PC-3 (cell line): ENCODE data around the gene CFAP221. TPM values are rescaled to one million over a fixed set of nuclear protein-coding genes. Genes with fewer than 3 reads are reported as not detected.
"Not testable (repeated sequence)": the region's sequence is repeated elsewhere in the genome, so short reads cannot be mapped to it uniquely, and the experiment has no call there.

Source experiments
- ATAC-seq: fragments of 200-7000 bp; cut with Tn5 transposase; 2 replicates; pipeline ENCODE4 v1.9.1; 2020; ENCODE audit warnings: mild to moderate bottlenecking, moderate library complexity
- BruUV-seq: library from RNA; stranded (reverse); fragments of 400-500 nt; replicated peaks from 2 replicates; lab custom pipeline; 2021; lab: Mats Ljungman, UMichigan
- CTCF ChIA-PET: fragments of 300-600 bp; sonication (Branson Sonifier 250); formaldehyde crosslinking; loops from one replicate; lab custom pipeline; 2022; ENCODE audit warnings: antibody characterized with exemption; lab: Charles Lee
- POLR2A ChIA-PET: fragments of 300-600 bp; sonication (Branson Sonifier 250); formaldehyde crosslinking; loops from one replicate; lab custom pipeline; 2022; ENCODE audit warnings: antibody characterized with exemption; ENCODE audit not compliant: unreplicated experiment; lab: Charles Lee
- DNase-seq: peaks from one replicate; pipeline ENCODE4 v3.0.0-alpha.2; 2015
- H2AFZ ChIP-seq: fragments of 300-600 bp; sonication (generic); 2 replicates; pipeline ENCODE4 v1.6.0; 2016; ENCODE audit warnings: antibody characterized with exemption, low read length
- H3F3A ChIP-seq: fragments of 300-600 bp; sonication (generic); one replicate; pipeline ENCODE4 v1.6.0; 2017; ENCODE audit warnings: antibody characterized with exemption, low read length, control low read depth, mild to moderate bottlenecking; ENCODE audit not compliant: unreplicated experiment
- H3K27ac ChIP-seq: fragments of 300-600 bp; sonication (generic); 2 replicates; pipeline ENCODE4 v1.5.1; 2016; ENCODE audit warnings: mild to moderate bottlenecking, low read length
- H3K27me3 ChIP-seq: fragments of 300-600 bp; sonication (generic); 2 replicates; pipeline ENCODE4 v1.6.1; 2016; ENCODE audit warnings: low read length, mixed read lengths
- H3K36me3 ChIP-seq: fragments of 300-600 bp; sonication (generic); 2 replicates; pipeline ENCODE4 v1.6.1; 2016; ENCODE audit warnings: low read depth, mixed run types, low read length, mixed read lengths
- H3K4me1 ChIP-seq: fragments of 300-600 bp; sonication (generic); 2 replicates; pipeline ENCODE4 v1.5.1; 2016; ENCODE audit warnings: low read length; ENCODE audit not compliant: insufficient read depth
- H3K4me2 ChIP-seq: fragments of 300-600 bp; sonication (generic); 2 replicates; pipeline ENCODE4 v1.6.0; 2016; ENCODE audit warnings: low read length
- H3K4me3 ChIP-seq: fragments of 300-600 bp; sonication (generic); 2 replicates; pipeline ENCODE4 v1.5.1; 2016; ENCODE audit warnings: mild to moderate bottlenecking, low read length, mixed read lengths
- H3K79me2 ChIP-seq: fragments of 300-600 bp; sonication (generic); 2 replicates; pipeline ENCODE4 v1.6.1; 2017; ENCODE audit warnings: low read length, mixed read lengths
- H3K9ac ChIP-seq: fragments of 300-600 bp; sonication (generic); 2 replicates; pipeline ENCODE4 v1.6.0; 2016; ENCODE audit warnings: mild to moderate bottlenecking, low read length
- H3K9me2 ChIP-seq: fragments of 300-600 bp; sonication (generic); replicated peaks from 2 replicates; pipeline ENCODE4 v1.6.1; 2016; ENCODE audit warnings: mixed run types, low read length, mixed read lengths
- H3K9me3 ChIP-seq: fragments of 300-600 bp; sonication (generic); 2 replicates; pipeline ENCODE4 v1.6.1; 2016; ENCODE audit warnings: low read length, mixed read lengths
- H4K20me1 ChIP-seq: fragments of 300-600 bp; sonication (generic); 2 replicates; pipeline ENCODE4 v1.6.1; 2016; ENCODE audit warnings: low read length, mixed read lengths
- EZH2 ChIP-seq: fragments of 300-600 bp; sonication (generic); IDR thresholded peaks from one replicate; pipeline ENCODE4 v1.6.1; 2017; ENCODE audit warnings: antibody characterized with exemption, mild to moderate bottlenecking, low read length; ENCODE audit not compliant: unreplicated experiment
- EZH2phosphoT487 ChIP-seq: fragments of 300-600 bp; sonication (generic); IDR thresholded peaks from 2 replicates; pipeline ENCODE4 v1.6.1; 2018; ENCODE audit warnings: mild to moderate bottlenecking, antibody characterized with exemption, low read length, borderline replicate concordance
- intact Hi-C: fragments of 100-400 bp; cut with micrococcal nuclease; formaldehyde crosslinking; loops from 2 replicates; pipeline ENCODE4 v1.9.0; 2023
- total RNA-seq: library from RNA; depleted of rRNA; stranded (reverse); fragments of >200 nt; gene quantifications from 2 replicates; pipeline ENCODE4 v1.2.3, GENCODE V29; 2014
- TF ChIP-seq, protein P1 (sequence below): fragments of 300-600 bp; sonication (generic); conservative IDR thresholded peaks from 2 replicates; pipeline ENCODE4 v1.5.1; 2017; ENCODE audit warnings: antibody characterized with exemption, low read depth, mild to moderate bottlenecking, low read length

Gene CFAP221
- total RNA-seq, 1 experiment from 2014 or later = not detected

DNA sequence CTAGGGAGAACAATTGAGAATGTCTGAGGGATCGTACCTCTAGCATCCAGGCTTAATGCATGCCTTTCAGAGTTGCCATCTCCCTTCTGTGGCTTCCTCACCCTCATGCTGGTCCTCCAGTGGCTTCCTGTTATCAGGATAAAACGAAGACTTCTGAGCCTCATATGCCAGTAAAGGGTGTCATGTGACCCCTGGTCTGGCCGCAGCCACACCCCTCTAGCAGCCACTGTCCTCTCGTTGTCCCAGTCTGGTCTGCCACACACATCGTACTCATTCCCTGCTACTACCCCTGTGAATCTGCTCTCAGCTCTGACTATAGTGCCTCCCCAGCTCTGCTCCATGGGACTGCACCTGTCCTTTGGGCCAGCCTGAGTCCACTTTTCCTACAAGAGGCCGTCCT lies 72.2 kb downstream of the CFAP221 start:
- Histone ChIP-seq H3K4me2 (no peak overlapping the region), H3K27ac (no peak overlapping the region), H3K27me3 (peaks cover 23% of the 10 kb centered on the region; the same call in 1 of the 2 replicates), H4K20me1 (no peaks in the 10 kb centered on the region), H3K79me2 (no peaks in the 10 kb centered on the region), H3K9ac (no peak overlapping the region), H3F3A (no peaks in the 10 kb centered on the region), H3K9me3 (peaks cover 11% of the 10 kb centered on the region; the same call in 1 of the 2 replicates), H3K9me2 (no peaks in the 10 kb centered on the region), H3K4me3 (no peak overlapping the region), H3K4me1 (no peaks in the 10 kb centered on the region), H2AFZ (no peak overlapping the region), H3K36me3 (no peaks in the 10 kb centered on the region)
- intact Hi-C loops = no loop called here
- TF ChIP-seq EZH2 (no peak), EZH2phosphoT487 (no peak)
- TF ChIP-seq, protein P1, sequence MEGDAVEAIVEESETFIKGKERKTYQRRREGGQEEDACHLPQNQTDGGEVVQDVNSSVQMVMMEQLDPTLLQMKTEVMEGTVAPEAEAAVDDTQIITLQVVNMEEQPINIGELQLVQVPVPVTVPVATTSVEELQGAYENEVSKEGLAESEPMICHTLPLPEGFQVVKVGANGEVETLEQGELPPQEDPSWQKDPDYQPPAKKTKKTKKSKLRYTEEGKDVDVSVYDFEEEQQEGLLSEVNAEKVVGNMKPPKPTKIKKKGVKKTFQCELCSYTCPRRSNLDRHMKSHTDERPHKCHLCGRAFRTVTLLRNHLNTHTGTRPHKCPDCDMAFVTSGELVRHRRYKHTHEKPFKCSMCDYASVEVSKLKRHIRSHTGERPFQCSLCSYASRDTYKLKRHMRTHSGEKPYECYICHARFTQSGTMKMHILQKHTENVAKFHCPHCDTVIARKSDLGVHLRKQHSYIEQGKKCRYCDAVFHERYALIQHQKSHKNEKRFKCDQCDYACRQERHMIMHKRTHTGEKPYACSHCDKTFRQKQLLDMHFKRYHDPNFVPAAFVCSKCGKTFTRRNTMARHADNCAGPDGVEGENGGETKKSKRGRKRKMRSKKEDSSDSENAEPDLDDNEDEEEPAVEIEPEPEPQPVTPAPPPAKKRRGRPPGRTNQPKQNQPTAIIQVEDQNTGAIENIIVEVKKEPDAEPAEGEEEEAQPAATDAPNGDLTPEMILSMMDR = no peak
- ChIA-PET POLR2A (no interaction called here), CTCF (no interaction called here)
- ATAC-seq = no peak
- no TSS peak for BruUV-seq
- DNase-seq = no peak

DNA sequence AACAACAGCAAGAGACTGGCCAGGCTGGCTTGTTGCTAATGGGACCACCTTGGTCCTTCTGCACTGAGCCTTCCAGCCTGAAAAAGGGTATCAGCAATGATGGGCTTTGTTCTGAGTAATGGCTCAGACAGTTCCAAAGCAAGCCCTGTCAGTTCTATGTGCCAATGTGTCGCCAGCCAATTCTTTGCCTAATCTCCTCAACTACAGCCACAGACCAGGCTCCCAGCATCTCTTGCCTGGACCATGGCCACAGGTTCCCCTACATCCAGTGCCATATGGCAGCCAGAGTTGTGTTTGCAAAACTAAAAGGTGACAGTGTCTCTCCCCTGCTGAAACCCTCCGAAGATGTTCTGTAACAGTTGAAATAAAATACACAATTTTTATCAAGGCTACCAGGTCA lies 73.2 kb downstream of the CFAP221 start:
- TF ChIP-seq EZH2phosphoT487 (no peak), EZH2 (no peak)
- TF ChIP-seq, protein P1 = no peak
- no peak for DNase-seq
- Histone ChIP-seq H3K9me2 (no peaks in the 10 kb centered on the region), H3K9me3 (peaks cover 11% of the 10 kb centered on the region; the same call in 1 of the 2 replicates), H2AFZ (no peak overlapping the region), H3F3A (no peaks in the 10 kb centered on the region), H3K9ac (no peak overlapping the region), H3K79me2 (no peaks in the 10 kb centered on the region), H3K27ac (no peak overlapping the region), H4K20me1 (no peaks in the 10 kb centered on the region), H3K27me3 (peaks cover 28% of the 10 kb centered on the region; the same call in 1 of the 2 replicates), H3K4me3 (no peak overlapping the region), H3K4me1 (no peaks in the 10 kb centered on the region), H3K36me3 (no peaks in the 10 kb centered on the region), H3K4me2 (no peak overlapping the region)
- ChIA-PET POLR2A (no interaction called here), CTCF (no interaction called here)
- BruUV-seq = no TSS peak
- ATAC-seq = no peak
- intact Hi-C loops = no loop called here

DNA sequence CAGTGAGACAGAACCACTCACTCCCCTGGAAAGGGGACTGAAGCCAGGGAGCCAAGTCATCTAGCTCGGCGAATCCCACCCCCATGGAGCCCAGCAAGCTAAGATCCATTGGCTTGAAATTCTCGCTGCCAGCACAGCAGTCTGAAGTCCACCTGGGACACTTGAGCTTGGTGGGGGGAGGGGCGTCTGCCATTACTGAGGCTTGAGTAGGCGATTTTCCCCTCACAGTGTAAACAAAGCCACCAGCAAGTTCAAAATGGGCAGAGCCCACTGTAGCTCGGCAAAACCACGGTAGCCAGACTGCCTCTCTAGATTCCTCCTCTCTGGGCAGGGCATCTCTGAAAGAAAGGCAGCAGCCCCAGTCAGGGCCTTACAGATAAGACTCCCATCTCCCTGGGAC lies 74.5 kb downstream of the CFAP221 start:
- H3K4me1 ChIP-seq, H3K27ac ChIP-seq, CTCF ChIA-PET, H2AFZ ChIP-seq, intact Hi-C loops, H4K20me1 ChIP-seq, H3K9ac ChIP-seq, H3K9me2 ChIP-seq, H3K36me3 ChIP-seq, POLR2A ChIA-PET, H3K4me3 ChIP-seq, BruUV-seq, H3K79me2 ChIP-seq, ATAC-seq, H3K4me2 ChIP-seq, H3F3A ChIP-seq, DNase-seq: not testable (repeated sequence)
- H3K27me3 ChIP-seq = peaks cover 28% of the 10 kb centered on the region; the same call in 1 of the 2 replicates
- H3K9me3 ChIP-seq = peaks cover 11% of the 10 kb centered on the region; the same call in 1 of the 2 replicates
